Liver (tissue), 9 donors: Measurements from ENCODE around the gene PRRG3. TPM values are rescaled to one million over a fixed set of nuclear protein-coding genes. Genes with fewer than 3 reads are reported as not detected.

Experiments used
- DNase-seq: peaks from one replicate; pipeline ENCODE4 v3.0.0-alpha.2; 2017; ENCODE audit warnings: low spot score
- H3K27ac ChIP-seq, 2 donors: one replicate each; pipeline ENCODE4 v1.7.0; 2013; ENCODE audit warnings: inconsistent platforms in 2 of 2, low read length in 2 of 2, control low read depth in 1 of 2, low read depth in 1 of 2, mild to moderate bottlenecking in 1 of 2
- H3K27me3 ChIP-seq, 4 donors: one replicate each; pipeline versions ENCODE4 v1.6.1 to v1.7.0; 2013; ENCODE audit warnings: low read length in 3 of 4, inconsistent platforms in 1 of 4, mild to moderate bottlenecking in 1 of 4, moderate library complexity in 1 of 4; ENCODE audit not compliant: control insufficient read depth in 4 of 4, insufficient read depth in 4 of 4
- H3K36me3 ChIP-seq, 4 donors: one replicate each; pipeline versions ENCODE4 v1.6.1 to v1.7.0; 2013; ENCODE audit warnings: low read length in 3 of 4, mild to moderate bottlenecking in 3 of 4, low read depth in 1 of 4, moderate library complexity in 1 of 4; ENCODE audit not compliant: control insufficient read depth in 4 of 4, insufficient read depth in 3 of 4
- H3K4me1 ChIP-seq, 4 donors: one replicate each; pipeline versions ENCODE4 v1.6.1 to v1.7.0; 2013; ENCODE audit warnings: low read length in 3 of 4, mild to moderate bottlenecking in 3 of 4, moderate library complexity in 1 of 4; ENCODE audit not compliant: control insufficient read depth in 4 of 4, insufficient read depth in 4 of 4
- H3K4me3 ChIP-seq, 3 donors: one replicate each; pipeline versions ENCODE4 v1.6.1 to v1.7.0; 2013; ENCODE audit warnings: low read length in 3 of 3, control low read depth in 1 of 3, low read depth in 1 of 3, mild to moderate bottlenecking in 1 of 3
- H3K9ac ChIP-seq, 2 donors: one replicate each; pipeline ENCODE4 v1.7.0; 2013; ENCODE audit warnings: low read length in 2 of 2, mild to moderate bottlenecking in 2 of 2, moderate library complexity in 2 of 2, control low read depth in 1 of 2, low read depth in 1 of 2
- H3K9me3 ChIP-seq, 4 donors: one replicate each; pipeline versions ENCODE4 v1.6.1 to v1.7.0; 2013; ENCODE audit warnings: low read length in 3 of 4; ENCODE audit not compliant: control insufficient read depth in 4 of 4
- EGR1 ChIP-seq, 2 donors: IDR thresholded peaks; 2 replicates each; pipeline ENCODE4 v1.6.1; 2016 to 2018; ENCODE audit warnings: antibody characterized with exemption in 2 of 2, low read depth in 2 of 2
- FOXA2 ChIP-seq: IDR thresholded peaks from 2 replicates; pipeline ENCODE4 v1.6.1; 2016; ENCODE audit warnings: antibody characterized with exemption
- JUND ChIP-seq, 2 donors: IDR thresholded peaks; 2 replicates each; pipeline ENCODE4 v1.6.1; 2016; ENCODE audit warnings: antibody characterized with exemption in 2 of 2
- RAD21 ChIP-seq, 2 donors: IDR thresholded peaks; 2 replicates each; pipeline ENCODE4 v1.6.1; 2016; ENCODE audit warnings: antibody characterized with exemption in 2 of 2, mild to moderate bottlenecking in 2 of 2
- SP1 ChIP-seq: IDR thresholded peaks from 2 replicates; pipeline ENCODE4 v1.6.1; 2018; ENCODE audit warnings: antibody characterized with exemption, mild to moderate bottlenecking
- YY1 ChIP-seq: IDR thresholded peaks from 2 replicates; pipeline ENCODE4 v1.6.1; 2016; ENCODE audit warnings: antibody characterized with exemption, mild to moderate bottlenecking
- ZBTB33 ChIP-seq: IDR thresholded peaks from 2 replicates; pipeline ENCODE4 v1.6.1; 2016; ENCODE audit warnings: antibody characterized with exemption
- WGBS: extraction: QIAGEN DNeasy Blood & Tissue Kit; methylation state at CpG from one replicate; pipeline ENCODE4 v1.1.7; 2013; 5-methylcytosine and 5-hydroxymethylcytosine counted together
- polyA plus RNA-seq, 2 donors: library from polyadenylated mRNA; stranded (reverse) in 1 of 2; unstranded in 1 of 2; fragments of 200-250 nt in 1 of 2; fragments of >200 nt in 1 of 2; fragmentation: Nextera tagmentation in 1 of 2; extraction: Ambion mirVana in 1 of 2; gene quantifications; one replicate each; pipeline versions ENCODE4 v1.2.1 to v1.2.3, GENCODE V29; 2013 to 2015
- total RNA-seq, 2 donors: library from RNA; depleted of rRNA; stranded (reverse); fragments of >200 nt; gene quantifications; one replicate each; pipeline ENCODE4 v1.2.3, GENCODE V29; 2014
- TF ChIP-seq, protein P1 (sequence below): IDR thresholded peaks from 2 replicates; pipeline ENCODE4 v1.6.1; 2016; ENCODE audit warnings: antibody characterized with exemption
- TF ChIP-seq, protein P2 (sequence below): fragments of 150-350 bp; IDR thresholded peaks from 2 replicates; pipeline ENCODE4 v1.5.1; 2017; ENCODE audit warnings: improper control_type of control experiment, low read depth, low read length; ENCODE audit not compliant: missing input control
- TF ChIP-seq, protein P3 (sequence below): IDR thresholded peaks from 2 replicates; pipeline ENCODE4 v1.6.1; 2016; ENCODE audit warnings: antibody characterized with exemption, mild to moderate bottlenecking
- donor health status: healthy.
- donor health status: healthy.
- donor health status: healthy.
- donor health status: healthy.
- donor health status: healthy.

The PRRG3 gene
- total and polyA plus RNA-seq, 4 donors, result under 0.01 to 0.05 (median 0.01) TPM; not detected in 1

- Histone ChIP-seq H3K4me3 (no peak overlapping the region), H3K36me3 (no peaks in the 10 kb centered on the region), H3K9me3 (no peaks in the 10 kb centered on the region), H3K27ac (no peak overlapping the region), H3K4me1 (peaks cover 0 to 3% (median 0%) of the 10 kb centered on the region in 4 donors), H3K9ac (no peak overlapping the region), H3K27me3 (no peaks in the 10 kb centered on the region)
- 90% methylated on average over 9 of the region's 9 CpGs for WGBS
- no peak for TF ChIP-seq YY1
- no peak for TF ChIP-seq EGR1 (IDR thresholded peaks at IDR 0.05; ENCODE audit: low read depth in 2 of 2)
- no peak for DNase-seq
Observed at GRCh38 chrX:151699746-151700145, 4.5 kb downstream of the PRRG3 start.

DNA sequence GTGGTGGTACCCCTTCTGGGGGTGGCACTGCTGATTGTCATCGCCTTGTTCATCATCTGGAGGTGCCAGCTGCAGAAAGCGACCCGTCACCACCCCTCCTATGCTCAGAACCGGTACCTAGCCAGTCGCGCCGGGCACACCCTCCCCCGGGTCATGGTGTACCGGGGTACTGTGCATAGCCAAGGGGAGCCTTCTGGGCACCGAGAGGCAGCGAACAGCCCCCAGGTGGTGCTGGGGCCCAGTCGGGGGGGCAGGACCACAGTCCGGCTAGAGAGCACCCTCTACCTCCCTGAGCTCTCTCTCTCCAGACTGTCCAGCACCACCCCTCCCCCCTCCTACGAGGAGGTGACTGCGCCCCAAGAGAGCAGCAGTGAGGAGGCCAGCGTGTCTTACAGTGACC, 5.3 kb downstream of the PRRG3 start:
- Histone ChIP-seq H3K36me3 (no peaks in the 10 kb centered on the region), H3K4me3 (no peak overlapping the region), H3K27ac (no peak overlapping the region), H3K27me3 (no peaks in the 10 kb centered on the region), H3K9me3 (no peaks in the 10 kb centered on the region), H3K4me1 (no peaks in the 10 kb centered on the region), H3K9ac (no peak overlapping the region)
- no peak for DNase-seq
- TF ChIP-seq, protein P1, sequence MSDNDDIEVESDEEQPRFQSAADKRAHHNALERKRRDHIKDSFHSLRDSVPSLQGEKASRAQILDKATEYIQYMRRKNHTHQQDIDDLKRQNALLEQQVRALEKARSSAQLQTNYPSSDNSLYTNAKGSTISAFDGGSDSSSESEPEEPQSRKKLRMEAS, result no peak
- WGBS, result 92% methylated on average over 16 of the region's 16 CpGs

DNA sequence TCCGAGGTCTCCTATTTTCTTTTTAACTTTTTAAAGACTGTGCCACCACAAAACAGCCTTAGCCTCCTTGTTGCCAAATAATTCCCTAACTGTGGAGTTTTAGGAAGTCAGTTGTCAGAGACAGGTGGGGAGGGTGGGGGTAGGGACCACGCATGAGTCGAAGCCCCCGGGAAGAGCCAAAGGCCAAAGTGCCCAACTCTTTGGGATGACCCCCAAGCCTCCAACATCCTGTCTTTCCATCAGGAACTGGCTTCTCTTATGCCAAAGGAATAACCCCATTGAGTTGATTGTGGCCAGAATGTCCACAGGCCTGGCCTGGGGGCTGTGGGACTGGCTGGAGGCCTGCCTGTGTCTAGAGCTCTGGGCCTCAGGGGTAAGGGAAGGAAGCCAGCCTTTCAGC, 5.8 kb downstream of the PRRG3 start:
- H3K9me3 ChIP-seq, result no peaks in the 10 kb centered on the region
- H3K27me3 ChIP-seq, result no peaks in the 10 kb centered on the region
- no peak for DNase-seq
- no peaks in the 10 kb centered on the region for H3K36me3 ChIP-seq
- no peak overlapping the region for H3K27ac ChIP-seq
- no peak overlapping the region for H3K4me3 ChIP-seq
- no peaks in the 10 kb centered on the region for H3K4me1 ChIP-seq
- WGBS, result 90% methylated on average over 4 of the region's 4 CpGs
- TF ChIP-seq, protein P1, result no peak
- TF ChIP-seq, protein P2, sequence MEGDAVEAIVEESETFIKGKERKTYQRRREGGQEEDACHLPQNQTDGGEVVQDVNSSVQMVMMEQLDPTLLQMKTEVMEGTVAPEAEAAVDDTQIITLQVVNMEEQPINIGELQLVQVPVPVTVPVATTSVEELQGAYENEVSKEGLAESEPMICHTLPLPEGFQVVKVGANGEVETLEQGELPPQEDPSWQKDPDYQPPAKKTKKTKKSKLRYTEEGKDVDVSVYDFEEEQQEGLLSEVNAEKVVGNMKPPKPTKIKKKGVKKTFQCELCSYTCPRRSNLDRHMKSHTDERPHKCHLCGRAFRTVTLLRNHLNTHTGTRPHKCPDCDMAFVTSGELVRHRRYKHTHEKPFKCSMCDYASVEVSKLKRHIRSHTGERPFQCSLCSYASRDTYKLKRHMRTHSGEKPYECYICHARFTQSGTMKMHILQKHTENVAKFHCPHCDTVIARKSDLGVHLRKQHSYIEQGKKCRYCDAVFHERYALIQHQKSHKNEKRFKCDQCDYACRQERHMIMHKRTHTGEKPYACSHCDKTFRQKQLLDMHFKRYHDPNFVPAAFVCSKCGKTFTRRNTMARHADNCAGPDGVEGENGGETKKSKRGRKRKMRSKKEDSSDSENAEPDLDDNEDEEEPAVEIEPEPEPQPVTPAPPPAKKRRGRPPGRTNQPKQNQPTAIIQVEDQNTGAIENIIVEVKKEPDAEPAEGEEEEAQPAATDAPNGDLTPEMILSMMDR, result no peak
- TF ChIP-seq SP1, result no peak
- no peak for TF ChIP-seq RAD21 (IDR thresholded peaks at IDR 0.05)
- TF ChIP-seq ZBTB33, result no peak
- no peak for TF ChIP-seq FOXA2
- no peak for TF ChIP-seq JUND (IDR thresholded peaks at IDR 0.05)
- TF ChIP-seq, protein P3, sequence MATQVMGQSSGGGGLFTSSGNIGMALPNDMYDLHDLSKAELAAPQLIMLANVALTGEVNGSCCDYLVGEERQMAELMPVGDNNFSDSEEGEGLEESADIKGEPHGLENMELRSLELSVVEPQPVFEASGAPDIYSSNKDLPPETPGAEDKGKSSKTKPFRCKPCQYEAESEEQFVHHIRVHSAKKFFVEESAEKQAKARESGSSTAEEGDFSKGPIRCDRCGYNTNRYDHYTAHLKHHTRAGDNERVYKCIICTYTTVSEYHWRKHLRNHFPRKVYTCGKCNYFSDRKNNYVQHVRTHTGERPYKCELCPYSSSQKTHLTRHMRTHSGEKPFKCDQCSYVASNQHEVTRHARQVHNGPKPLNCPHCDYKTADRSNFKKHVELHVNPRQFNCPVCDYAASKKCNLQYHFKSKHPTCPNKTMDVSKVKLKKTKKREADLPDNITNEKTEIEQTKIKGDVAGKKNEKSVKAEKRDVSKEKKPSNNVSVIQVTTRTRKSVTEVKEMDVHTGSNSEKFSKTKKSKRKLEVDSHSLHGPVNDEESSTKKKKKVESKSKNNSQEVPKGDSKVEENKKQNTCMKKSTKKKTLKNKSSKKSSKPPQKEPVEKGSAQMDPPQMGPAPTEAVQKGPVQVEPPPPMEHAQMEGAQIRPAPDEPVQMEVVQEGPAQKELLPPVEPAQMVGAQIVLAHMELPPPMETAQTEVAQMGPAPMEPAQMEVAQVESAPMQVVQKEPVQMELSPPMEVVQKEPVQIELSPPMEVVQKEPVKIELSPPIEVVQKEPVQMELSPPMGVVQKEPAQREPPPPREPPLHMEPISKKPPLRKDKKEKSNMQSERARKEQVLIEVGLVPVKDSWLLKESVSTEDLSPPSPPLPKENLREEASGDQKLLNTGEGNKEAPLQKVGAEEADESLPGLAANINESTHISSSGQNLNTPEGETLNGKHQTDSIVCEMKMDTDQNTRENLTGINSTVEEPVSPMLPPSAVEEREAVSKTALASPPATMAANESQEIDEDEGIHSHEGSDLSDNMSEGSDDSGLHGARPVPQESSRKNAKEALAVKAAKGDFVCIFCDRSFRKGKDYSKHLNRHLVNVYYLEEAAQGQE, result no peak
- no peak overlapping the region for H3K9ac ChIP-seq
